ENCODE data around the gene PICALM.
"Not testable (repeated sequence)": the region's sequence is repeated elsewhere in the genome, so short reads cannot be mapped to it uniquely, and the experiment has no call there.

The PICALM gene

GRCh38 chr11:86068951-86069407 lies at the start of gene PICALM:
TSS of gene PICALM (minus strand) at chr11:86069084. CDS start at chr11:86068780, 304 bp downstream.
- DNase-seq = peak; percentile 98

GRCh38 chr11:86118253-86118652 lies 49.4 kb upstream of the PICALM start:
- no peak for DNase-seq

- no peak for DNase-seq
Observed at GRCh38 chr11:86117712-86118063, 48.8 kb upstream of the PICALM start.

- no peak for DNase-seq
Observed at GRCh38 chr11:86117001-86117711, 48.3 kb upstream of the PICALM start.

- no peak for DNase-seq
Observed at GRCh38 chr11:86116386-86116726, 47.5 kb upstream of the PICALM start.

- no peak for DNase-seq
Observed at GRCh38 chr11:86115542-86116385, 46.9 kb upstream of the PICALM start.

GRCh38 chr11:86108890-86109638 lies 40.2 kb upstream of the PICALM start:
- no peak for DNase-seq

GRCh38 chr11:86108191-86108590 lies 39.3 kb upstream of the PICALM start:
- DNase-seq = no peak

GRCh38 chr11:86106916-86107315 lies 38.0 kb upstream of the PICALM start:
- DNase-seq = no peak

GRCh38 chr11:86106031-86106430 lies 37.1 kb upstream of the PICALM start:
- DNase-seq = not testable (repeated sequence)

- not testable (repeated sequence) for DNase-seq
Observed at GRCh38 chr11:86105601-86106000, 36.7 kb upstream of the PICALM start.

- DNase-seq = no peak
Observed at GRCh38 chr11:86103808-86104207, 34.9 kb upstream of the PICALM start.

- DNase-seq = no peak
Observed at GRCh38 chr11:86101941-86102407, 33.1 kb upstream of the PICALM start.

- no peak for DNase-seq
Observed at GRCh38 chr11:86101493-86101892, 32.6 kb upstream of the PICALM start.

GRCh38 chr11:86099874-86100273 lies 31.0 kb upstream of the PICALM start:
- DNase-seq = no peak

- no peak for DNase-seq
Observed at GRCh38 chr11:86097980-86098379, 29.1 kb upstream of the PICALM start.

GRCh38 chr11:86091566-86091965 lies 22.7 kb upstream of the PICALM start:
- no peak for DNase-seq

GRCh38 chr11:86091086-86091485 lies 22.2 kb upstream of the PICALM start:
- DNase-seq = no peak

GRCh38 chr11:86089659-86090058 lies 20.8 kb upstream of the PICALM start:
- DNase-seq = no peak

GRCh38 chr11:86087688-86088087 lies 18.8 kb upstream of the PICALM start:
- DNase-seq = not testable (repeated sequence)

- no peak for DNase-seq
Observed at GRCh38 chr11:86087256-86087655, 18.4 kb upstream of the PICALM start.

GRCh38 chr11:86081455-86081854 lies 12.6 kb upstream of the PICALM start:
- DNase-seq = no peak

- no peak for DNase-seq
Observed at GRCh38 chr11:86079421-86079820, 10.5 kb upstream of the PICALM start.

All from CD4-positive, alpha-beta T cell treated with Interferon gamma for 1 hour (primary cell).